HepG2 (cell line): ENCODE measurements around the gene TMEM190. TPM values are rescaled to one million over a fixed set of nuclear protein-coding genes. Genes with fewer than 3 reads are reported as not detected.

Experiments
- CC2D1A ChIP-seq: sonication (generic); formaldehyde crosslinking; IDR thresholded peaks from 2 replicates; pipeline ENCODE4 v1.8.1; 2023; ENCODE audit warnings: mild to moderate bottlenecking, missing genetic modification reagents
- ELF1 ChIP-seq: sonication (generic); formaldehyde crosslinking; IDR thresholded peaks from 2 replicates; pipeline ENCODE4 v1.4.0; 2020; ENCODE audit warnings: missing genetic modification reagents
- HDAC1 ChIP-seq: sonication (generic); formaldehyde crosslinking; IDR thresholded peaks from 2 replicates; pipeline ENCODE4 v1.5.1; 2020; ENCODE audit warnings: mild to moderate bottlenecking, missing genetic modification reagents
- HNRNPK ChIP-seq: fragments of 200-400 bp; formaldehyde crosslinking; IDR thresholded peaks from 2 replicates; pipeline ENCODE4 v1.6.1; 2018; ENCODE audit warnings: low read length, low read depth, moderate library complexity, mild to moderate bottlenecking; ENCODE audit not compliant: poor library complexity, severe bottlenecking
- KLF11 ChIP-seq: IDR thresholded peaks from 2 replicates; pipeline ENCODE4 v1.6.1; 2016; ENCODE audit warnings: missing compliant biosample characterization
- LCORL ChIP-seq, 2 experiments: fragments of 450-650 bp in 1 of 2; sonication (generic) in 1 of 2; formaldehyde crosslinking in 1 of 2; IDR thresholded peaks; 2 replicates each; pipeline versions ENCODE4 v1.5.0 to v1.6.1; 2017 to 2020; ENCODE audit warnings: antibody characterized with exemption in 1 of 2, missing genetic modification reagents in 1 of 2
- MAZ ChIP-seq, 2 experiments: sonication (generic) in 1 of 2; formaldehyde crosslinking in 1 of 2; IDR thresholded peaks; 2 replicates each; pipeline versions ENCODE4 v1.5.0 to v1.6.1; 2012 to 2020; ENCODE audit warnings: low read depth in 2 of 2, mild to moderate bottlenecking in 2 of 2, borderline replicate concordance in 1 of 2, improper control_type of control experiment in 1 of 2, low read length in 1 of 2, missing genetic modification reagents in 1 of 2, moderate library complexity in 1 of 2
- NCOA1 ChIP-seq: sonication (generic); formaldehyde crosslinking; IDR thresholded peaks from 2 replicates; pipeline ENCODE4 v1.9.0; 2021; ENCODE audit warnings: missing genetic modification reagents
- NPAS2 ChIP-seq: sonication (generic); formaldehyde crosslinking; IDR thresholded peaks from 2 replicates; pipeline ENCODE4 v1.8.0; 2022; ENCODE audit warnings: mild to moderate bottlenecking, missing genetic modification reagents, borderline replicate concordance
- RAD21 ChIP-seq: fragments of 450-650 bp; formaldehyde crosslinking; IDR thresholded peaks from 2 replicates; pipeline ENCODE4 v1.5.0; 2020; ENCODE audit warnings: mild to moderate bottlenecking
- TCF7 ChIP-seq: sonication (generic); IDR thresholded peaks from 2 replicates; pipeline ENCODE4 v1.6.1; 2016; ENCODE audit warnings: antibody characterized with exemption, low read depth
- ZMYM4 ChIP-seq: sonication (generic); formaldehyde crosslinking; IDR thresholded peaks from 2 replicates; pipeline ENCODE4 v1.8.1; 2023; ENCODE audit warnings: mild to moderate bottlenecking, missing genetic modification reagents
- ZNF12 ChIP-seq: sonication (generic); formaldehyde crosslinking; IDR thresholded peaks from 2 replicates; pipeline ENCODE4 v1.5.0; 2020; ENCODE audit warnings: missing genetic modification reagents
- ZNF251 ChIP-seq: sonication (generic); formaldehyde crosslinking; IDR thresholded peaks from 2 replicates; pipeline ENCODE4 v1.9.0; 2021; ENCODE audit warnings: mild to moderate bottlenecking, missing genetic modification reagents
- ZNF34 ChIP-seq: sonication (generic); formaldehyde crosslinking; IDR thresholded peaks from 2 replicates; pipeline ENCODE4 v1.4.0; 2020; ENCODE audit warnings: mild to moderate bottlenecking, missing genetic modification reagents, borderline replicate concordance
- polyA plus RNA-seq, 8 experiments: library from polyadenylated mRNA; depleted of rRNA in 3 of 8; stranded (reverse) in 7 of 8; unstranded in 1 of 8; fragments of >200 nt; fragmentation: Illumina TruSeq in 4 of 8; extraction: Trizol in 4 of 8; gene quantifications; 2 replicates each; pipeline versions ENCODE4 v1.2.1 to v1.2.3, GENCODE V29; 2011 to 2016; ENCODE audit warnings: low read depth in 4 of 8, missing spikeins in 1 of 8, mixed read lengths in 1 of 8; ENCODE audit not compliant: insufficient read depth in 1 of 8
- total RNA-seq, 5 experiments: library from RNA; depleted of rRNA; stranded (reverse); fragments of >200 nt; fragmentation: Illumina TruSeq; extraction: Trizol; gene quantifications; 2 replicates each; pipeline ENCODE4 v1.2.3, GENCODE V29; 2016; ENCODE audit warnings: low read depth in 1 of 5
- TF ChIP-seq, protein P1 (sequence below): IDR thresholded peaks from 2 replicates; pipeline ENCODE4 v1.4.0; 2020; ENCODE audit warnings: mild to moderate bottlenecking, missing genetic modification reagents
- TF ChIP-seq, protein P2 (sequence below): sonication (generic); formaldehyde crosslinking; IDR thresholded peaks from 2 replicates; pipeline ENCODE4 v1.5.0; 2020; ENCODE audit warnings: missing genetic modification reagents
- TF ChIP-seq, protein P3 (sequence below), 2 experiments: sonication (generic) in 1 of 2; formaldehyde crosslinking in 1 of 2; IDR thresholded peaks; 2 replicates each; pipeline versions ENCODE4 v1.4.0 to v1.6.1; 2018 to 2020; ENCODE audit warnings: missing genetic modification reagents in 2 of 2, borderline replicate concordance in 1 of 2, low read depth in 1 of 2, mild to moderate bottlenecking in 1 of 2, missing biosample characterization in 1 of 2
- TF ChIP-seq, protein P4 (sequence below): sonication (generic); formaldehyde crosslinking; IDR thresholded peaks from 2 replicates; pipeline ENCODE4 v1.5.0; 2020; ENCODE audit warnings: mild to moderate bottlenecking, missing genetic modification reagents, moderate library complexity

TMEM190 gene
- total and polyA plus RNA-seq, 2 of the 13 experiments (the other 11 are each of a cell fraction or from before 2014, with no cell fraction given): 0.35 to 0.83 TPM

DNA sequence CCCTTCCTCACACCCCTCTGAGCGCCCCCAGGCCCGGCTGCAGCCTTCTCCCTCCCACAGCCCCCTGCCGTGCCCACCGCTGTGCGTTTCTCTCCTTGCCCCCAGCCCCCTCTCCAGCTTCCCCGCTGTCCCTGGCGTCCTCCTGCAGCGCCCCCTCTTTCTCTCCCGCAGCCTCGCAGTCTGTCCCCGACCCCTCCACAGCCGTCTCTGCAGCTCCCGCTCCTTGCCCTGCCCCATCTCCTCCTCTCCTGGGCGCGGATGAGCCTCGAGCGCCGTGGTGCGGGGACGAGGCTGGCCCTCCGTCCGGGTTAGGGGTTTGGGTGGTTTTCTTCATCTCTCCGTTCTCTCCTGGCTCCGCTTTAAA is 35.9 kb upstream of the TMEM190 start (continued):
- TF ChIP-seq, protein P1, sequence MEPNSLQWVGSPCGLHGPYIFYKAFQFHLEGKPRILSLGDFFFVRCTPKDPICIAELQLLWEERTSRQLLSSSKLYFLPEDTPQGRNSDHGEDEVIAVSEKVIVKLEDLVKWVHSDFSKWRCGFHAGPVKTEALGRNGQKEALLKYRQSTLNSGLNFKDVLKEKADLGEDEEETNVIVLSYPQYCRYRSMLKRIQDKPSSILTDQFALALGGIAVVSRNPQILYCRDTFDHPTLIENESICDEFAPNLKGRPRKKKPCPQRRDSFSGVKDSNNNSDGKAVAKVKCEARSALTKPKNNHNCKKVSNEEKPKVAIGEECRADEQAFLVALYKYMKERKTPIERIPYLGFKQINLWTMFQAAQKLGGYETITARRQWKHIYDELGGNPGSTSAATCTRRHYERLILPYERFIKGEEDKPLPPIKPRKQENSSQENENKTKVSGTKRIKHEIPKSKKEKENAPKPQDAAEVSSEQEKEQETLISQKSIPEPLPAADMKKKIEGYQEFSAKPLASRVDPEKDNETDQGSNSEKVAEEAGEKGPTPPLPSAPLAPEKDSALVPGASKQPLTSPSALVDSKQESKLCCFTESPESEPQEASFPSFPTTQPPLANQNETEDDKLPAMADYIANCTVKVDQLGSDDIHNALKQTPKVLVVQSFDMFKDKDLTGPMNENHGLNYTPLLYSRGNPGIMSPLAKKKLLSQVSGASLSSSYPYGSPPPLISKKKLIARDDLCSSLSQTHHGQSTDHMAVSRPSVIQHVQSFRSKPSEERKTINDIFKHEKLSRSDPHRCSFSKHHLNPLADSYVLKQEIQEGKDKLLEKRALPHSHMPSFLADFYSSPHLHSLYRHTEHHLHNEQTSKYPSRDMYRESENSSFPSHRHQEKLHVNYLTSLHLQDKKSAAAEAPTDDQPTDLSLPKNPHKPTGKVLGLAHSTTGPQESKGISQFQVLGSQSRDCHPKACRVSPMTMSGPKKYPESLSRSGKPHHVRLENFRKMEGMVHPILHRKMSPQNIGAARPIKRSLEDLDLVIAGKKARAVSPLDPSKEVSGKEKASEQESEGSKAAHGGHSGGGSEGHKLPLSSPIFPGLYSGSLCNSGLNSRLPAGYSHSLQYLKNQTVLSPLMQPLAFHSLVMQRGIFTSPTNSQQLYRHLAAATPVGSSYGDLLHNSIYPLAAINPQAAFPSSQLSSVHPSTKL (CRISPR knock-in tag): no peak
- TF ChIP-seq NPAS2: no peak
- no peak for TF ChIP-seq MAZ (IDR thresholded peaks at IDR 0.05; ENCODE audit: borderline replicate concordance, low read depth, low read length)
- TF ChIP-seq MAZ (CRISPR knock-in tag; IDR thresholded peaks at IDR 0.05; ENCODE audit: low read depth): no peak
- TF ChIP-seq RAD21 (CRISPR knock-in tag): no peak
- peak; percentile 54 for TF ChIP-seq HNRNPK
- TF ChIP-seq, protein P2, sequence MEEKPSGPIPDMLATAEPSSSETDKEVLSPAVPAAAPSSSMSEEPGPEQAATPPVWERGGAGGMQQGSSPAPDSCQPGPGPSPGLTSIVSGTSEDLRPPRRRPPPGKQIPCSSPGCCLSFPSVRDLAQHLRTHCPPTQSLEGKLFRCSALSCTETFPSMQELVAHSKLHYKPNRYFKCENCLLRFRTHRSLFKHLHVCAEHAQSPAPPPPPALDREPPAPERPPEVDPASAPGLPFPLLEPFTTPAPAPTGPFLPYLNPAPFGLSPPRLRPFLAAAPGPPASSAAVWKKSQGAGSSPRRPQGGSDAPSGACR (CRISPR knock-in tag): 0 out of 2 replicates have a peak, but pooled peaks have one; percentile 20
- 0 out of 2 replicates have a peak, but pooled peaks have one; percentile 1 for TF ChIP-seq CC2D1A (CRISPR knock-in tag)
- TF ChIP-seq TCF7: no peak
- TF ChIP-seq LCORL (IDR thresholded peaks at IDR 0.05): no peak
- peak; percentile 37; the same call in 1 of the 2 replicates for TF ChIP-seq LCORL (CRISPR knock-in tag; IDR thresholded peaks at IDR 0.05)
- TF ChIP-seq ELF1 (CRISPR knock-in tag): no peak
- TF ChIP-seq HDAC1 (CRISPR knock-in tag): 0 out of 2 replicates have a peak, but pooled peaks have one; percentile 19
- TF ChIP-seq ZNF34 (CRISPR knock-in tag): 0 out of 2 replicates have a peak, but pooled peaks have one; percentile 40
- TF ChIP-seq, protein P3, sequence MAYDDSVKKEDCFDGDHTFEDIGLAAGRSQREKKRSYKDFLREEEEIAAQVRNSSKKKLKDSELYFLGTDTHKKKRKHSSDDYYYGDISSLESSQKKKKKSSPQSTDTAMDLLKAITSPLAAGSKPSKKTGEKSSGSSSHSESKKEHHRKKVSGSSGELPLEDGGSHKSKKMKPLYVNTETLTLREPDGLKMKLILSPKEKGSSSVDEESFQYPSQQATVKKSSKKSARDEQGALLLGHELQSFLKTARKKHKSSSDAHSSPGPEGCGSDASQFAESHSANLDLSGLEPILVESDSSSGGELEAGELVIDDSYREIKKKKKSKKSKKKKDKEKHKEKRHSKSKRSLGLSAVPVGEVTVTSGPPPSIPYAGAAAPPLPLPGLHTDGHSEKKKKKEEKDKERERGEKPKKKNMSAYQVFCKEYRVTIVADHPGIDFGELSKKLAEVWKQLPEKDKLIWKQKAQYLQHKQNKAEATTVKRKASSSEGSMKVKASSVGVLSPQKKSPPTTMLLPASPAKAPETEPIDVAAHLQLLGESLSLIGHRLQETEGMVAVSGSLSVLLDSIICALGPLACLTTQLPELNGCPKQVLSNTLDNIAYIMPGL (CRISPR knock-in tag; IDR thresholded peaks at IDR 0.05; ENCODE audit: borderline replicate concordance in 1 of 2, low read depth in 1 of 2): peak in 1 of 2 experiments; percentile 80; a peak in 1 of 4 replicates
- no peak for TF ChIP-seq ZNF251 (CRISPR knock-in tag)
- TF ChIP-seq KLF11 (CRISPR knock-in tag): no peak
- TF ChIP-seq ZNF12 (CRISPR knock-in tag): no peak
- TF ChIP-seq, protein P4, sequence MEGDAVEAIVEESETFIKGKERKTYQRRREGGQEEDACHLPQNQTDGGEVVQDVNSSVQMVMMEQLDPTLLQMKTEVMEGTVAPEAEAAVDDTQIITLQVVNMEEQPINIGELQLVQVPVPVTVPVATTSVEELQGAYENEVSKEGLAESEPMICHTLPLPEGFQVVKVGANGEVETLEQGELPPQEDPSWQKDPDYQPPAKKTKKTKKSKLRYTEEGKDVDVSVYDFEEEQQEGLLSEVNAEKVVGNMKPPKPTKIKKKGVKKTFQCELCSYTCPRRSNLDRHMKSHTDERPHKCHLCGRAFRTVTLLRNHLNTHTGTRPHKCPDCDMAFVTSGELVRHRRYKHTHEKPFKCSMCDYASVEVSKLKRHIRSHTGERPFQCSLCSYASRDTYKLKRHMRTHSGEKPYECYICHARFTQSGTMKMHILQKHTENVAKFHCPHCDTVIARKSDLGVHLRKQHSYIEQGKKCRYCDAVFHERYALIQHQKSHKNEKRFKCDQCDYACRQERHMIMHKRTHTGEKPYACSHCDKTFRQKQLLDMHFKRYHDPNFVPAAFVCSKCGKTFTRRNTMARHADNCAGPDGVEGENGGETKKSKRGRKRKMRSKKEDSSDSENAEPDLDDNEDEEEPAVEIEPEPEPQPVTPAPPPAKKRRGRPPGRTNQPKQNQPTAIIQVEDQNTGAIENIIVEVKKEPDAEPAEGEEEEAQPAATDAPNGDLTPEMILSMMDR (CRISPR knock-in tag): peak; percentile 59
- TF ChIP-seq ZMYM4: no peak
- 0 out of 2 replicates have a peak, but pooled peaks have one; percentile 3 for TF ChIP-seq NCOA1 (CRISPR knock-in tag)
